Measurements from ENCODE around the gene NAPA.

DNA sequence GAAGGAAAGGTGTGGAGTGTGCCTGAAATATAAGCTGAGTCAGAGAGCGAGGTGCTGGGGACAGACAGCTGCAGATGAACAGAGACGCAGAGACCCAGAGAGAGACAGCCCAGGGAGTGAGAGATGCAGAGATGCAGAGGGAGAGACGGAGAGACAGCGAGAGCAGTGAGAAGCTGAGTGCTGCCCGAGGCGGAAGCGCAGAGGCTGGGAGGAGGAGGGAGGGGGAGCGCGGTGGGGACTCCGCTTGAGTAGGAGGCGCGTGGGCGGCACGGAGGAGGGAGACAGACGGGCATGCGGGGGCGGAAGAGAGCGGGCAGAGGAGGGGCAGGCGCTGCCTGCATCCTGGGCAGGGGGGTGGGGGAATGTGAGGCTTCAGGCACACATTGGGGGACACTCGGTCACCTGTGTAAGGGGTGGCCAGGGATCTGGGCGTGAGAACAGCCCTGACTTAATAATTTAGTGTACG is 68.9 kb downstream of the NAPA start:
- TF ChIP-seq, protein P1, sequence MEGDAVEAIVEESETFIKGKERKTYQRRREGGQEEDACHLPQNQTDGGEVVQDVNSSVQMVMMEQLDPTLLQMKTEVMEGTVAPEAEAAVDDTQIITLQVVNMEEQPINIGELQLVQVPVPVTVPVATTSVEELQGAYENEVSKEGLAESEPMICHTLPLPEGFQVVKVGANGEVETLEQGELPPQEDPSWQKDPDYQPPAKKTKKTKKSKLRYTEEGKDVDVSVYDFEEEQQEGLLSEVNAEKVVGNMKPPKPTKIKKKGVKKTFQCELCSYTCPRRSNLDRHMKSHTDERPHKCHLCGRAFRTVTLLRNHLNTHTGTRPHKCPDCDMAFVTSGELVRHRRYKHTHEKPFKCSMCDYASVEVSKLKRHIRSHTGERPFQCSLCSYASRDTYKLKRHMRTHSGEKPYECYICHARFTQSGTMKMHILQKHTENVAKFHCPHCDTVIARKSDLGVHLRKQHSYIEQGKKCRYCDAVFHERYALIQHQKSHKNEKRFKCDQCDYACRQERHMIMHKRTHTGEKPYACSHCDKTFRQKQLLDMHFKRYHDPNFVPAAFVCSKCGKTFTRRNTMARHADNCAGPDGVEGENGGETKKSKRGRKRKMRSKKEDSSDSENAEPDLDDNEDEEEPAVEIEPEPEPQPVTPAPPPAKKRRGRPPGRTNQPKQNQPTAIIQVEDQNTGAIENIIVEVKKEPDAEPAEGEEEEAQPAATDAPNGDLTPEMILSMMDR (IDR thresholded peaks at IDR 0.05), result no peak
- TF ChIP-seq POLR2A (IDR thresholded peaks at IDR 0.05) (no peak), POLR2AphosphoS5 (IDR thresholded peaks at IDR 0.05) (no peak)

All from breast epithelium (tissue), 3 donors.